Neural cell (in vitro differentiated cells): Measurements from ENCODE around the gene TRIM14. TPM values are rescaled to one million over a fixed set of nuclear protein-coding genes. Genes with fewer than 3 reads are reported as not detected.

ENCODE experiments used
- H2AFZ ChIP-seq: fragments of 200-600, 300-800 bp; sonication (generic), shearing (Covaris generic); 2 replicates; pipeline ENCODE4 v1.6.0; 2014; ENCODE audit warnings: low read depth, mild to moderate bottlenecking, antibody characterized with exemption, low read length, moderate library complexity
- H3F3A ChIP-seq: fragments of 200-600 bp; shearing (Covaris generic); 2 replicates; pipeline ENCODE4 v1.6.1; 2016; ENCODE audit warnings: mild to moderate bottlenecking, moderate library complexity, mixed read lengths, antibody characterized with exemption, low read length; ENCODE audit not compliant: insufficient read depth, poor library complexity, severe bottlenecking
- H3K27ac ChIP-seq: fragments of 200-600, 300-800 bp; sonication (generic), shearing (Covaris generic); 2 replicates; pipeline ENCODE4 v1.5.1; 2014; ENCODE audit warnings: mild to moderate bottlenecking, low read length, moderate library complexity
- H3K27me3 ChIP-seq: fragments of 300-800, 200-600 bp; sonication (generic), shearing (Covaris generic); 2 replicates; pipeline ENCODE4 v1.6.0; 2014; ENCODE audit warnings: mild to moderate bottlenecking, low read depth, low read length, moderate library complexity; ENCODE audit not compliant: insufficient read depth
- H3K36me3 ChIP-seq: fragments of 300-800, 200-600 bp; sonication (generic), shearing (Covaris generic); 2 replicates; pipeline ENCODE4 v1.5.1; 2014; ENCODE audit warnings: mild to moderate bottlenecking, antibody characterized with exemption, low read length, moderate library complexity; ENCODE audit not compliant: insufficient read depth
- H3K4me2 ChIP-seq: fragments of 300-800, 200-600 bp; sonication (generic), shearing (Covaris generic); 2 replicates; pipeline ENCODE4 v1.6.0; 2014; ENCODE audit warnings: mild to moderate bottlenecking, low read length
- H3K4me3 ChIP-seq: fragments of 300-800, 200-600 bp; sonication (generic), shearing (Covaris generic); 2 replicates; pipeline ENCODE4 v1.5.1; 2014; ENCODE audit warnings: mild to moderate bottlenecking, low read length, moderate library complexity
- H3K79me2 ChIP-seq: fragments of 200-600 bp; shearing (Covaris generic); replicated peaks from 2 replicates; pipeline ENCODE4 v1.6.0; 2014; ENCODE audit warnings: mild to moderate bottlenecking, low read length, moderate library complexity; ENCODE audit not compliant: insufficient read depth
- H3K9ac ChIP-seq: fragments of 300-800, 200-600 bp; sonication (generic), shearing (Covaris generic); 2 replicates; pipeline ENCODE4 v1.6.1; 2016; ENCODE audit warnings: mild to moderate bottlenecking, low read length, mixed read lengths
- H3K9me2 ChIP-seq: fragments of 200-600 bp; shearing (Covaris generic); 2 replicates; pipeline ENCODE4 v1.6.1; 2016; ENCODE audit warnings: mild to moderate bottlenecking, low read length, mixed read lengths; ENCODE audit not compliant: insufficient read depth
- H3K9me3 ChIP-seq: fragments of 200-600, 300-800 bp; sonication (generic), shearing (Covaris generic); 2 replicates; pipeline ENCODE4 v1.6.1; 2016; ENCODE audit warnings: mild to moderate bottlenecking, mixed run types, low read length, moderate library complexity, mixed read lengths
- H4K20me1 ChIP-seq: fragments of 200-600 bp; shearing (Covaris generic); 2 replicates; pipeline ENCODE4 v1.6.1; 2016; ENCODE audit warnings: mild to moderate bottlenecking, mixed run types; ENCODE audit not compliant: insufficient read depth
- CTCF ChIP-seq: fragments of 450-650 bp; IDR thresholded peaks from 2 replicates; pipeline ENCODE4 v1.5.1; 2014; ENCODE audit warnings: antibody characterized with exemption, mild to moderate bottlenecking, moderate library complexity; ENCODE audit not compliant: poor library complexity, severe bottlenecking
- EP300 ChIP-seq: fragments of 450-650 bp; conservative IDR thresholded peaks from 2 replicates; pipeline ENCODE4 v1.6.1; 2014; ENCODE audit warnings: antibody characterized with exemption, mild to moderate bottlenecking, moderate library complexity; ENCODE audit not compliant: poor library complexity, severe bottlenecking
- EZH2 ChIP-seq: fragments of 200-600, 300-800 bp; shearing (Covaris generic), sonication (generic); IDR thresholded peaks from 2 replicates; pipeline ENCODE4 v1.6.1; 2014; ENCODE audit warnings: antibody characterized with exemption, low read length, borderline replicate concordance, mild to moderate bottlenecking; ENCODE audit not compliant: insufficient read depth, poor library complexity, severe bottlenecking
- MXI1 ChIP-seq: fragments of 450-650 bp; conservative IDR thresholded peaks from 2 replicates; pipeline ENCODE4 v1.6.1; 2014; ENCODE audit warnings: antibody characterized with exemption, mild to moderate bottlenecking; ENCODE audit not compliant: poor library complexity, severe bottlenecking
- POLR2AphosphoS5 ChIP-seq: IDR thresholded peaks from 2 replicates; pipeline ENCODE4 v1.6.1; 2012
- RAD21 ChIP-seq: fragments of 450-650 bp; conservative IDR thresholded peaks from 2 replicates; pipeline ENCODE4 v1.6.1; 2014; ENCODE audit warnings: antibody characterized with exemption, mild to moderate bottlenecking, moderate library complexity
- REST ChIP-seq: IDR thresholded peaks from 2 replicates; pipeline ENCODE4 v1.6.1; 2012; ENCODE audit warnings: borderline replicate concordance
- SMC3 ChIP-seq: fragments of 450-650 bp; conservative IDR thresholded peaks from 2 replicates; pipeline ENCODE4 v1.6.1; 2014; ENCODE audit warnings: antibody characterized with exemption, mild to moderate bottlenecking, moderate library complexity; ENCODE audit not compliant: poor library complexity
- TAF1 ChIP-seq: IDR thresholded peaks from 2 replicates; pipeline ENCODE4 v1.6.1; 2012; ENCODE audit warnings: low read depth
- polyA plus RNA-seq: library from polyadenylated mRNA; depleted of rRNA; stranded (reverse); fragments of >200 nt; gene quantifications from 2 replicates; pipeline ENCODE4 v1.2.3, GENCODE V29; 2014

Gene TRIM14
- polyA plus RNA-seq, 1 donor from 2014 or later, result not detected

GRCh38 chr9:98149422-98149821 is 30.4 kb upstream of the TRIM14 start:
- no peaks in the 10 kb centered on the region for H3K9me2 ChIP-seq
- TF ChIP-seq SMC3, result no peak
- no peak for TF ChIP-seq POLR2AphosphoS5
- TF ChIP-seq CTCF, result no peak
- no peak for TF ChIP-seq EZH2
- TF ChIP-seq MXI1, result no peak
- no peak for TF ChIP-seq TAF1
- TF ChIP-seq RAD21, result no peak
- TF ChIP-seq REST, result no peak
- no peak overlapping the region for H3K9ac ChIP-seq
- H3K36me3 ChIP-seq, result no peaks in the 10 kb centered on the region
- no peak overlapping the region for H3K27ac ChIP-seq
- no peak overlapping the region for H3K4me3 ChIP-seq
- no peaks in the 10 kb centered on the region for H4K20me1 ChIP-seq
- H3K9me3 ChIP-seq, result no peaks in the 10 kb centered on the region
- no peaks in the 10 kb centered on the region for H3F3A ChIP-seq
- no peaks in the 10 kb centered on the region for H3K27me3 ChIP-seq
- H3K4me2 ChIP-seq, result no peak overlapping the region
- no peak overlapping the region for H2AFZ ChIP-seq
- H3K79me2 ChIP-seq, result no peaks in the 10 kb centered on the region

- H3K79me2 ChIP-seq, result no peaks in the 10 kb centered on the region
- no peaks in the 10 kb centered on the region for H3K27me3 ChIP-seq
- no peak overlapping the region for H3K4me3 ChIP-seq
- H3K9me3 ChIP-seq, result no peaks in the 10 kb centered on the region
- TF ChIP-seq TAF1, result no peak
- TF ChIP-seq SMC3, result no peak
- TF ChIP-seq EZH2, result no peak
- no peak for TF ChIP-seq EP300
- no peak for TF ChIP-seq MXI1
- TF ChIP-seq REST, result no peak
- no peak for TF ChIP-seq POLR2AphosphoS5
- TF ChIP-seq CTCF, result no peak
- no peak for TF ChIP-seq RAD21
- H3K36me3 ChIP-seq, result no peaks in the 10 kb centered on the region
- H3K9me2 ChIP-seq, result no peaks in the 10 kb centered on the region
- no peak overlapping the region for H3K9ac ChIP-seq
- no peaks in the 10 kb centered on the region for H4K20me1 ChIP-seq
- no peak overlapping the region for H3K4me2 ChIP-seq
- no peaks in the 10 kb centered on the region for H3F3A ChIP-seq
- H2AFZ ChIP-seq, result no peak overlapping the region
- H3K27ac ChIP-seq, result no peak overlapping the region
Observed at GRCh38 chr9:98148486-98148885, 29.5 kb upstream of the TRIM14 start.
